ENCODE results near the gene ZNG1F.
"Not testable (repeated sequence)": the region's sequence is repeated elsewhere in the genome, so short reads cannot be mapped to it uniquely, and the experiment has no call there.

The ZNG1F gene

DNA sequence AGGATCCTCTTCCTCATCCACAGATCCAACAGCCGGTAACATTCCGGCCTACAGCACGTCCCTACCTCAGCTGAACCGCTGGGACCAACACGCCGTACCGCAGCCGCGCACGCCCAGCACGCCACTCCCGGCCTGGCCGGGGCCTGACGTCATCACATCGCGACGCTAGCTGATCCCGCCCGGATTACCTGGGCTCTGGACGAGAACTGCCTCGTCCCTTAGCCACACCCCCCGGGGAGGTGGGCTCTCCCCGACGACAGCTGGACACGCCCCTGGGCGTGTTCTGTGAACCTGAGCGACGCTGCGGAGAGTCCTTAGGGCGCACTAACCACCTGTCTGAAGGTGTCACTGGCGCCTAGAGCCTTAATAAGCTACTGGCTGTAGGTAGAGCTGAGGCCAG lies at the start of gene ZNG1F:
TSS of gene ZNG1F (minus strand) at position 101 of the 400 bp plus-strand sequence. CDS start at position 42, 59 bp downstream.
- not testable (repeated sequence) for H3K4me3 ChIP-seq (ENCODE audit: low read depth, low read length)

DNA sequence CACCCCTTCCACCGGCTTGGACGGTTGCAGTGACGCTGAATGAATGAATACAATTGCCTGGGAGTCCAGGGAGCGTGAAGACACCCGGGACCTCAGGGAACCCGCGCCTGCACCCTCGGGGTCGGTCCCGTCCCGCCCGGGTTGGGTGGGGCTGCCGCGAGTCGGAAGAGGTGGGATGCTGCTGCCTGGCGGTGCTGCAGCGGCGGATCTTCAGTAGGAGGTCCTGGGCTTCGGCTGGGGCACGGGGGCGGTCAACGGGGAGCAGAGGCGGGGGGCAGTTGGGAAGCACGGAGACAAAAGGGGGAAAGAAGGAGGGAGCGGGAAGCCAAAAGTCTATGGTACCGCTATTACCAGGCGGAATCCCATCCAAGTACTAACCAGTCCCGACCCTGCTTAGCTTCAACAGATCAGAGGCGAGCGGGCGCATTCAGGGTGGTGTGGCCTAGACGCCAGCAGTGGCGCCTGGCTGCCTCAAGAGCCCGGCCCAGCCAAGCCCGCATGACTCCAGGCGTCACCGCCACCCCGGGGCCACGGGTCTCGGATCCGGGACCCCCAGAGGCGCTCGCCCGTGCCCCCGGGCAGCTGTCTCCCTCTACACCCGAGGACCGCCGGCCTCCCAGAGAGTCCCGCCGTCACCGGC lies 48.1 kb upstream of the ZNG1F start:
- 0 out of 2 replicates have a peak overlapping the region, but pooled peaks have one; percentile 8 for H3K4me3 ChIP-seq (ENCODE audit: low read depth, low read length)

DNA sequence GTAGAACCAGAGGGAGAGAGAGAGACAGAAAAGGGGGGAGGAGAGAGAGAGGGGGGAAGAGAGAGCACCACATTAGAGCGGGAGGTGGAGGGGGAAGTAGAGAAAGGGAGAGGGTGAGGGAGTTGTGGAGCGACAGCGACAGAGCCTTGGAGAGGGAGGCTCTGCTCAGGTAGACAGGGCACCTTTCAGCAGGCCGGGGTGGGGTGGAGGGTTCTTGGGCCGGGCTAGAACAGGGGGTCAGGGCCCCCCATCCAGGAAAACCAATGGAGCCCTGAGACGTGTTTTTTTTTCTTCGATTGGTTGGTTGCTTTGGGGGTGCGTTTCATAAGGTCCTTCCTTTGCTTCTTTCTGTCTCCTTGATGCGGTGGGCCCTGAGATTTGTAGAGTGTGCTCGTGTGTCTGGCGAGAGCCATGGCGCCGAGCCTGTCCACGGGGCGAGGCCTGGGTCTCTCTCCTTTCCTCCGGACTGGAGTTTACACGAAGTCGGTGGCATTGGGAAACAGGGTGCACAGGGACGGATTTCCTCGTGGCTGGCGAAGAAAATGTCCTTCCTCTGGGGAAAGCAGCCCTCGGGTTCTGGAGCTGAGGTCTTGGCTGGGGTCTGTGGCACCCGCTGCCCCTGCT lies 47.5 kb upstream of the ZNG1F start:
- H3K4me3 ChIP-seq (ENCODE audit: low read depth, low read length): not testable (repeated sequence)

DNA sequence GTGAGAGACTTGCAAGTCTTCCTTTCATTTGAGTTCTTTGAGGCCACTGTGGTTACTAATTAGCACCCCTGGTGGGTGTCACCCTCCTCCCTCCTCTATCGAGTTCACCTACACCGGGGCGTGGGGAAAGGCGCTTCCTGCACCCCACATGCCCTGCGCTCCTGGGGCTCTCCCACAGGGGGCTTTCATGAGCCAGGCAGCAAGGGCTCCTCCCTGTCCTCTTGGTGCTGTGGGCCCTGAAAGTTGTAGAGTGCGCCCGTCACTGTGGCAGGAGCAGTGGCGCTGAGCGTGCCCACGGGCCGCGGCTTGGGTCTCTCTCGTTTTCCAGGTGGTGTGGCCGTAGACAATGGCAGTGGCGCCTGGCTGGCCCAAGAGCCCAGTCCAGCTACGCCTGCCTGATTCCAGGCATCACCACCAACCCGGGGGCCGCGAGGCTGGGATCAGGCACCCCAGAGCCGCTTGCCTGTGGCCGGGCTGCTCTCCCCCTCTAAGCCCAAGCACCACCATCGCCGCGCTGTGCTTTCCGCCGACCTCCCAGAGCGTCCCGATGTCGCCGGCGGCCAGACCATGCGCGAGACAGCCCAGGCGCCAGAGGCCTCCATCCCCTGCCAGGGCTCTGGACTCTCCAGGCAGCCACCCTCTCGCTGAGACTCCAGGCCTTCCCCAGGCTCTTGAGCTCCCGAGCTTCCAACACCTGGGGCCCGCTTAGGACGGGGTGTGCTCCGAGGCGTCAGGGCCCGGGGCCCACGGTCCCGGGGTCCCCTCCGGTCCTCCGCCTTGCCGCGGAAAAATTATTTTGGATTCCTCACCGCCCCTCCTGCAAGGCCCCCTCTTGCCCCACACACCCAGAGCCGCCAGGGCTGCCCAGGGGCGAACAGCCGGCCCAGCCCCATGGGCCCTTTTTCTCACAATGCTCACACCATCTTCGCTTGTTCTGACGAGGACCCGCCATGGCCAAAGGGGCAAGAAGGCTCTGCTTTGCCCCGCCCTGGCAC lies 46.0 kb upstream of the ZNG1F start:
- not testable (repeated sequence) for H3K4me3 ChIP-seq (ENCODE audit: low read depth, low read length)

DNA sequence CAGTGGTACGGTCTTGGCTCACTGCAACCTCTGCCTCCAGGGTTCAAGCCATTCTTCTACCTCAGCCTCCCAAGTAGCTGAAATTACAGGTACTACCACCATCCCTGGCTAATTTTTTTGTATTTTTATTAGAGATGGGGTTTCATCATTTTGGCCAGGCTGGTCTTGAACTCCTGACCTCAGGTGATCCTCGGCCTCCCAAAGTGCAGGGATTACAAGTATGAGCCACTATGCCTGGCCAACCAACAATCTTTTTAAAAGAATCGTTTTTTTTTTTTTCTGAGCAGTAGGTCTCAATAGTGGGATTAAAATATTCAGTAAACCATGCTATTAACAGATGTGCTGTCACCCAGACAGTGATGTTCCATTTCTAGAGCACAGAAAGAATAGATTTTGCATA lies 45.1 kb upstream of the ZNG1F start:
- H3K4me3 ChIP-seq (ENCODE audit: low read depth, low read length): not testable (repeated sequence)

DNA sequence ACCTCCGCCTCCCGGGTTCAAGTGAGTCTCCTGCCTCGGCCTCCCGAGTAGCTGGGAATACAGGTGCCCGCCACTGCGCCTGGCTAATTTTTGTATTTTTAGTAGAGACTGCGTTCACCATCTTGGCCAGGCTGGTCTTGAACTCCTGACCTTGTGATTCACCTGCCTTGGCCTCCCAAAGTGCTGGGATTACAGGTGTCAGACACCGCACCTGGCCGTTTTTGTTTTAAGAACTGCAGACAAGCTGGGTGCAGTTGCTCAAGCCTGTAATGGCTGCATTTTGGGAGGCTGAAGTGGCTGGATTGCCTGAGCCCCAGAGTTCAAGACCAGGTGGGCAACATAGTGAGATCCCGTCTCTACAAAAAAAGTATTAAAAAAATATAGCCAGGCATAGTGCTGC lies 43.2 kb upstream of the ZNG1F start:
- H3K4me3 ChIP-seq (ENCODE audit: low read depth, low read length): not testable (repeated sequence)

DNA sequence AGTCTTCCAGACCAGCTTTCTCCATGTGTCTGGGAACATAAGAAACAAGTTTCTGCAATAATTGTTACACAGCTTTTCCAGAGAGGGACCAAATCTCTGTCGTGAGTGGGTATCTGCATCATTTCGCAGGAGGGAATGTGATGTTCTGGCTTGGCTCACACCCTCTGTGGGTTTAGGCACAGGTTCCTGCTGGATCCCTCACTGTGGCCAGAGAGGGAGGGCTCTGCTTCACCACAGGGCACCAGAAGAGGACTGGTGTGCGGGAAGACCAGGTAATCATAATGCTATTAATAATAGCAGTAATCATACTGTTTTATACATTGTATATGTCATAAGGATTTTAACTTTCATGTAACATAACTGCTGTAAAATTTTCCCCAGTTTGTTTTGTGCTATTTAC lies 41.3 kb upstream of the ZNG1F start:
- H3K4me3 ChIP-seq (ENCODE audit: low read depth, low read length): not testable (repeated sequence)

DNA sequence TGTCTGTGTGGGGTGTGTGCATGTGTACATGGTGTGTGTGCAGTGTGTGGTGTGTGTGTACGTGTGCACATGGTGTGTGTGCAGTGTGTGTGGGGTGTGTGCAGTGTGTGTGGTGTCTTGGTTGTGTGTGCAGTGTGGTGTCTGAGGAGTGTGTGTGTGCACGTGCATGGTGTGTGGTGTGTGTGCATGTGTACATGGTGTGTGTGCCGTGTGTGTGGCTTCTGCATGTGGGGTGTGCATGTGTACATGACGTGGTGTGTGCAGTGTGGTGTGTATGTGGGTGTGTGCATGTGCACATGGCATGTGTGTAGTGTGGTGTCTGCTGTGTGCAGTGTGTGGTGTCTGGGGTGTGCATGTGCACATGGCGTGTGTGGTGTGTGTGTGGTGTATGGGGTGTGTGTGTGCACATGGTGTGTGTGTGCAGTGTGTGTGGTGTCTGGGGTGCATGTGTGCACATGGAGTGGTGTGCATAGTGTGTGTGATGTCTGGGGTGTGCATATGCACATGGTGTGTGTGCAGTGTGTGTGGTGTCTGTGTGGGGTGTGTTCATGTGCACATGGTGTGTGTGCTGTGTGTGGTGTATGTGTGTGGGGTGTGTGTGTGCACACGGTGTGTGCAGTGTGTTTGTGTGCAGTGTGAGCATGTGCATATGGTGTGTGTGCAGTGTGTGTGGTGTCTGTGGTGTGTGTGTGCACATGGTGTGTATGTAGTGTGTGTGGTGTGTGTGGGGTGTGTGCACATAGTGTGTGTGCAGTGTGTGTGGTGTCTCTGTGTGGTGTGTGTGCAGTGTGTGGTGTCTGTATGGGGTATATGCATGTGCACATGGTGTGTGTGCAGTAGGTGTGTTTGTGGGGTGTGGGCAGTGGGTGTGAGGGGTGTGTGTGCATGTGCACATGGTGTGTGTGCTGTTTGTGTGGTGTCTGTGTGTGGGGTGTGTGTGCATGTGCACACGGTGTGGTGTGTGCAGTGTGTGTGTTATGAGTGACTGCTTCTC lies 40.6 kb upstream of the ZNG1F start:
- TF ChIP-seq, protein P1, sequence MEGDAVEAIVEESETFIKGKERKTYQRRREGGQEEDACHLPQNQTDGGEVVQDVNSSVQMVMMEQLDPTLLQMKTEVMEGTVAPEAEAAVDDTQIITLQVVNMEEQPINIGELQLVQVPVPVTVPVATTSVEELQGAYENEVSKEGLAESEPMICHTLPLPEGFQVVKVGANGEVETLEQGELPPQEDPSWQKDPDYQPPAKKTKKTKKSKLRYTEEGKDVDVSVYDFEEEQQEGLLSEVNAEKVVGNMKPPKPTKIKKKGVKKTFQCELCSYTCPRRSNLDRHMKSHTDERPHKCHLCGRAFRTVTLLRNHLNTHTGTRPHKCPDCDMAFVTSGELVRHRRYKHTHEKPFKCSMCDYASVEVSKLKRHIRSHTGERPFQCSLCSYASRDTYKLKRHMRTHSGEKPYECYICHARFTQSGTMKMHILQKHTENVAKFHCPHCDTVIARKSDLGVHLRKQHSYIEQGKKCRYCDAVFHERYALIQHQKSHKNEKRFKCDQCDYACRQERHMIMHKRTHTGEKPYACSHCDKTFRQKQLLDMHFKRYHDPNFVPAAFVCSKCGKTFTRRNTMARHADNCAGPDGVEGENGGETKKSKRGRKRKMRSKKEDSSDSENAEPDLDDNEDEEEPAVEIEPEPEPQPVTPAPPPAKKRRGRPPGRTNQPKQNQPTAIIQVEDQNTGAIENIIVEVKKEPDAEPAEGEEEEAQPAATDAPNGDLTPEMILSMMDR (IDR thresholded peaks at IDR 0.05; ENCODE audit: low read depth, low read length): no peak
- H3K4me3 ChIP-seq (ENCODE audit: low read depth, low read length): no peak overlapping the region

DNA sequence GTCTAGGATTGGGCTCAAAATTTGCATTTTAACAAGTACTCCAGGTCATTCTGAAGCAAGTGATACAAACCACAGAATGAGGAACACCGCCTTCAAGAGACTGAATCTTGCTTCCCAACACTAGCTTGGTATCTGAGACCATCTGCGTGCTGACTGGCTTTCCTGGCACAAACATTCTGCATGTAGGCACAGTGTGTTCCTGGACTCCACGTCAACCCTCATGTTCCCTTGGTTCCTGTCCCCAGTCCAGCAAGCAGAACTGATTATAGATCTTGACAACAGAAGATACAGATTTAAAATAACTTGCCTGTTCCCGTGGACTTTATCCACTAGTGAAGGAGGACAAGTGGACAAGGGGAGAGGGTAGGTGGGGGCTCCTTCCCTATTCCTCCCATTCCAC lies 30.7 kb upstream of the ZNG1F start:
- H3K4me3 ChIP-seq (ENCODE audit: low read depth, low read length): not testable (repeated sequence)

DNA sequence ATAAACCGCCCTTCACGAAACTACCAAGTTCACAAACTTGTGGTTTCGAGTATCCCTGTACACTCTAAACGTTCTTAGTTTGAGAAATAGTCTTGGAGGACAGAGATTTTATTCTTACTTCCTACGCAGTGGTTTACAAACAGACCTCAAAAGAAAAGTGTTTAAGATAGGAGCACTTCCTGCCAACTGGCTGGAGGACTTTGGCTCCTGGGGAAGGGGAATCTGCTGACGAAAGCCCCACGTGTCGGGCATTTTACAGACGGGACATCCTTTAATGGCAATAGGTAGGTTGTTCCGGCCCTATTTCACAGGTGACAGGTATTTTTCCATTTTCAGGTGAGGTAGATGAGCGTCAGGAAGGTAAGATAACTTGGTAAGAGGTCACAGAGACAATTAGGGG lies 678 bp downstream of the ZNG1F start:
- not testable (repeated sequence) for H3K4me3 ChIP-seq (ENCODE audit: low read depth, low read length)

DNA sequence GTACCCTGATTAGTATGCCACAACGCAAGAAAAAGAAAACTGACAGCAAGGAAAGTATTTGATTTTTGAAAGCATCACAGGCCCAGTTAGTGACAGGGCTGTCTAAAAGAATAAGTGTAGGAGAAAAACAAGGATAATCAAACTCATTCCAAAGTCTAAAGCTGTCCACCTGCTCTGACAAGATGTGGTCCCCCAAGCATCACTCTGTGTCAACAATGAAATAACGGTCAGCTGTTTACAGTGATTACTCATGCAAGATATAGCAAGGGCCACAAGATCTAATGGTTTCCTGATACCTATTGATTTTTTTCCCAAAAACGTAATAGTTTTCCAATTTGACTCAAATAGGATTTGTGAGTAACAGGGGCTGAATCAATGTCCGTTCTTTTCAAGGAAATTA lies 14.1 kb downstream of the ZNG1F start:
- H3K4me3 ChIP-seq (ENCODE audit: low read depth, low read length): not testable (repeated sequence)

DNA sequence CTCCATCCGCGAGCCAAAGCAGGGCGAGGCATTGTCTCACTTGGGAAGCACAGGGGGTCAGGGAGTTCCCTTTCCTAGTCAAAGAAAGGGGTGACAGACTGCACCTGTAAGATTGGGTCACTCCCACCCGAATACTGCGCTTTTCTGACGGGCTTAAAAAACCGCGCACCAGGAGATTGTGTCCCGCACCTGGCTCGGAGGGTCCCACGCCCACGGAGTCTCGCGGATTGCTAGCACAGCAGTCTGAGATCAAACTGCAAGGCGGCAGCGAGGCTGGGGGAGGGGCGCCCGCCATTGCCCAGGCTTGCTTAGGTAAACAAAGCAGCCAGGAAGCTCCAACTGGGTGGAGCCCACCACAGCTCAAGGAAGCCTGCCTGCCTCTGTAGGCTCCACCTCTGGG lies 39.0 kb downstream of the ZNG1F start:
- H3K4me3 ChIP-seq (ENCODE audit: low read depth, low read length): not testable (repeated sequence)

DNA sequence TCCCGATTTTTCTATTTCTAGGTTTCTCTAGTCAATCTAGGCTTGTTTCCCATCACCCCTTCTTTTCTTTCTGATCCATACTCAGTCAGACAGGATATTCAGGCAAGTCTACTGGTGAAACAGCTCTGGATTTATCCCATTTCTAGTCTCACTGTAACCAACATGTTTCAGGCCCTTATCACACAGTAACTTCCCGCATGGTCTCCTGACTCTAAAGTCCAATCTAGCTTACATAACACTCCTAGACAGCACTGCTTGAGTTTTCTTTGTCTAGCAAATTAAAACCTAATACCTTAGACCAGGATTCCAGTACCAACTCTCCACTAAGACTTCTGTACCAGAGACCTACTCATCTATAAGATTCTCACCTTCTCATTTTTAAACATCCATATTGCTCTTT lies 47.2 kb downstream of the ZNG1F start:
- H3K4me3 ChIP-seq (ENCODE audit: low read depth, low read length): not testable (repeated sequence)

DNA sequence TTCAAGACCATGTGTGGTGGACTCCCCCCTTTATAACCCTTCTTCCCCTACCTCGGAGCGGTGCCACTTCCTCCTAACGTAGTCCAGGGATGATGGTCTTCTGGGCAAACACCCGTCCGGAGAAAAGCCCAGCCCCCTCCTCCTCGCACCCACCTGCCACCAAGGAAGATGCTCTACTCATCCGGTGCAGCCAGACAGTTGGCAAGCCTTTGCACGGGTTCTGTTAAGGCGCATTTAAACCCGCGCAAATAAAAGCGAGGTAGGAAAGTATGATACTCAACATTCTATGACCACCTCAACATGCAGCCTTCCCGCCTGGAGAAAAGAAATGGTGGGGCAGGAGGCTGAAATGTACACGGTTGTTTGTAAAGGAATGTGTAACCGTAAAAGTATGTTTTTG lies 60.5 kb downstream of the ZNG1F start, which contains the start of gene FOXD4L6:
TSS of gene FOXD4L6 (minus strand) at position 101 of the 400 bp plus-strand sequence. CDS start 298 bp downstream, outside the sequence.
- not testable (repeated sequence) for H3K4me3 ChIP-seq (ENCODE audit: low read depth, low read length)

DNA sequence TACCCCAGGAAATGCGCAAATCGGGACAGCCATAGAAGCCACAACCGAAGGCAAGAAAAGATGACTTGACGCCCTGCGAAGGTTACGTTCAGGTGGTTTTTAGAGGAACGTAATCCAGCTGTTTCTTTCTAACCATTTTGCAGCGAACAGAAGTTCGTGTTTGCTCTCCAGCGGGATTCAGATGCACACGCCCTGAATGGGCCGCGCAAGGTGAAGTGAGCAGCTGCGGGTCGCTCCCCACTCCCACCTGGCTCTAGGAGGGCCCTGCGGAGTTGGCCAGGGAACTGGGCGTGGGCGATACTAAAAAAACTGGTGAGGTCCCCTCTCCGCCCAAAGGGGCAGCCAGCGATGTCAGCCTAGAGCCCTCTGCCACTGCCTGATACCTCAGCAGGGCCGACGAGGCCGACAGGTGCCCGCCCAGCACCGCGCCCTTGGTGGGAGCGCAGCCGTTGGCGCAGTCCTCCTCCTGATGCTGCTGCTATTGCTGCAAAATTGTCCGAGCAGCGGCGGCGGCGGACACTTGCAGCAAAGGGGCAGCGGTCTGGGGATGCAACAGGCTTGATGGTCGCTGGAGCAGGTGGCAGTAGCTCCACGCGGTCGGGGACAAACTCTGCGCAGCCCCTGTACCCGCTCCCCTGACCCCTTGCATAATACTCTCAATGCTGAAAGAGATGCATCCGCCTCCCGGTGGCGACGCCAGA lies 62.2 kb downstream of the ZNG1F start:
- H3K4me3 ChIP-seq (ENCODE audit: low read depth, low read length): not testable (repeated sequence)

DNA sequence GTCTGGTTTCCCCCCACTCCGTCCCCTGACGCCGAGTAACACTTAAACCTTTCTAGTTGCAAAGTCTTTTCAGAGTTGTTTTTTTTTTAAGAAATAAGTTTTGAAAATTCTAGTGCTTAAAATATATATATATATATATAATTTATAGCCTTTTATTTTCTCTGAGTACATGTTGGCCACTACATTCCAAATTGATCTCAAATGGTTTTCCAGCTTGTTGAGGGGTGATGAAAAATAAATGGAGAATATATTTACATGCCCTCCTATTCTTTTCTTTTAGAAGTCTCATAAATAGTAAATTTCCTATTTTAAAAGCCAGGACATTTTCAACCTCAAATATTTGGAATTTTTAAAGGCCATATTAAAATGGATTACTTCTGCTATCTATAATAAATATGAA lies 63.2 kb downstream of the ZNG1F start:
- H3K4me3 ChIP-seq (ENCODE audit: low read depth, low read length): not testable (repeated sequence)

DNA sequence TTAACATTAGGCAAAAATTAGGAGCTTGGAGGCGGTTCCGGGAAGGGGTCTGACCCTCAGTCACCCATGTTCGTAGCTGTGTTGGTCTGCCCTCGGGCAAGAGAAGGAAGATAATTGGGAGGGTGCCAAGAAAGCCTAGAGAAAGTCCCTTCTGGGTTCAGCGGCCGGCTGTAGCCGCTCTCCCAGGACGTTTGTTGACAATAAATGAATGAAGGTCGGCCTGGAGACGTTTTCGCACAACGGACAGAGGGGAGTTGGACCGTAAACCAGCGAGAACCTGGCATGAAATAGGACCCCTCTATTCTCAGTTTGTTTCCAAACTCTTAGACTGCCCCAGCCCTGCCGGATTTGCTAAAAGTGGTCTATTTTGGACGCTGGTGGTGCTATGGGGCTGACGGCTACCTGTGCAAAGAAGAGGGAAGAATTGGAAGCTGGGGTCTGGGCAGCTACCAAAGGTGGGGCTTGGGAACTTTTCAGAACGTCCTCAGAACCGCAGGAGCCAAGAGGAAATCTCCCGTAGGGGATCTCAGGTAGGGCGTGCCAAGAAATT lies 63.9 kb downstream of the ZNG1F start:
- H3K4me3 ChIP-seq (ENCODE audit: low read depth, low read length): not testable (repeated sequence)

All from WI38 (cell line).